GM12878 (cell line): Measurements from ENCODE around the gene VCX3B. TPM values are rescaled to one million over a fixed set of nuclear protein-coding genes. Genes with fewer than 3 reads are reported as not detected.

Experiments
- ATAC-seq: fragments of 200-7000 bp; cut with Tn5 transposase; 3 replicates; pipeline ENCODE4 v1.9.1; 2020; ENCODE audit warnings: mild to moderate bottlenecking, moderate library complexity
- BruUV-seq: library from RNA; stranded (reverse); fragments of 400-500 nt; replicated peaks from 2 replicates; lab custom pipeline; 2021; lab: Mats Ljungman, UMichigan
- CTCF ChIA-PET: fragments of 300-600 bp; sonication (Branson Sonifier 250); formaldehyde crosslinking; extraction: SDS; loops from one replicate; lab custom pipeline; 2021; ENCODE audit warnings: inconsistent platforms; lab: Yijun Ruan, JAX
- POLR2A ChIA-PET: fragments of 350-600 bp; formaldehyde crosslinking; extraction: SDS; loops from one replicate; lab custom pipeline; 2021; ENCODE audit warnings: inconsistent platforms; lab: Charles Lee
- RAD21 ChIA-PET: fragments of 300-600 bp; sonication (Branson Sonifier 250); formaldehyde crosslinking; loops from one replicate; lab custom pipeline; 2023; ENCODE audit warnings: antibody characterized with exemption; ENCODE audit not compliant: unreplicated experiment; lab: Charles Lee
- SMC1A ChIA-PET: fragments of 300-600 bp; sonication (Branson Sonifier 250); formaldehyde crosslinking; loops from one replicate; lab custom pipeline; 2023; ENCODE audit not compliant: unreplicated experiment, uncharacterized antibody; lab: Charles Lee
- DNase-seq: peaks from one replicate; pipeline ENCODE4 v3.0.0-alpha.2; 2011; ENCODE audit warnings: low read depth, low spot score
- FAIRE-seq: peaks from 3 replicates; lab custom pipeline; 2011; peaks lifted over from hg19 to GRCh38; lab: Jason Lieb, UNC
- H2AFZ ChIP-seq: 2 replicates; pipeline ENCODE4 v1.6.0; 2011; ENCODE audit warnings: low read depth, low read length, control low read depth; ENCODE audit not compliant: control insufficient read depth
- H3K27ac ChIP-seq: 2 replicates; pipeline ENCODE4 v1.5.1; 2011; ENCODE audit warnings: control low read depth; ENCODE audit not compliant: control insufficient read depth, insufficient read depth
- H3K27me3 ChIP-seq, 2 experiments: replicated peaks in 1 of 2; 2 replicates each; pipeline versions ENCODE4 v1.6.0 to v1.6.1; 2011; ENCODE audit warnings: low read length in 1 of 2; ENCODE audit not compliant: control insufficient read depth in 2 of 2, insufficient read depth in 2 of 2
- H3K36me3 ChIP-seq, 2 experiments: 2 replicates each; pipeline ENCODE4 v1.5.1; 2011; ENCODE audit warnings: low read length in 1 of 2; ENCODE audit not compliant: control insufficient read depth in 2 of 2, insufficient read depth in 2 of 2
- H3K4me1 ChIP-seq: 2 replicates; pipeline ENCODE4 v1.6.1; 2011; ENCODE audit warnings: mild to moderate bottlenecking, low read length, moderate library complexity, mixed read lengths; ENCODE audit not compliant: control insufficient read depth, insufficient read depth
- H3K4me2 ChIP-seq: 2 replicates; pipeline ENCODE4 v1.6.0; 2011; ENCODE audit warnings: control low read depth; ENCODE audit not compliant: control insufficient read depth, insufficient read depth
- H3K4me3 ChIP-seq: fragments of 200-600 bp; sonication (generic); 2 replicates; pipeline ENCODE4 v1.5.1; 2016
- H3K79me2 ChIP-seq: 2 replicates; pipeline ENCODE4 v1.6.0; 2011; ENCODE audit warnings: low read length; ENCODE audit not compliant: control insufficient read depth, insufficient read depth
- H3K9ac ChIP-seq: 2 replicates; pipeline ENCODE4 v1.8.0; 2011; ENCODE audit warnings: low read length, control low read depth, mixed read lengths; ENCODE audit not compliant: control insufficient read depth, insufficient read depth
- H3K9me3 ChIP-seq: replicated peaks from 3 replicates; pipeline ENCODE4 v1.5.1; 2011; ENCODE audit warnings: mild to moderate bottlenecking, low read length; ENCODE audit not compliant: control insufficient read depth, insufficient read depth
- H4K20me1 ChIP-seq: 2 replicates; pipeline ENCODE4 v1.6.0; 2011; ENCODE audit not compliant: control insufficient read depth, insufficient read depth
- BCL11A ChIP-seq: IDR thresholded peaks from 2 replicates; pipeline ENCODE4 v1.6.1; 2011; ENCODE audit warnings: low read depth, low read length
- EED ChIP-seq: sonication (generic); IDR thresholded peaks from 2 replicates; pipeline ENCODE4 v1.6.1; 2016; ENCODE audit warnings: antibody characterized with exemption, low read depth
- JUNB ChIP-seq: IDR thresholded peaks from 2 replicates; pipeline ENCODE4 v1.6.1; 2016; ENCODE audit warnings: antibody characterized with exemption, mild to moderate bottlenecking
- KDM1A ChIP-seq: fragments of 200-600 bp; sonication (generic); IDR thresholded peaks from 2 replicates; pipeline ENCODE4 v1.6.1; 2016; ENCODE audit warnings: borderline replicate concordance
- SMC3 ChIP-seq: IDR thresholded peaks from 2 replicates; pipeline ENCODE4 v1.6.1; 2011; ENCODE audit warnings: low read length, improper control_type of control experiment, borderline replicate concordance
- SUZ12 ChIP-seq: fragments of 200-600 bp; sonication (generic); IDR thresholded peaks from one replicate; pipeline ENCODE4 v1.6.1; 2018; ENCODE audit warnings: antibody characterized with exemption, mild to moderate bottlenecking; ENCODE audit not compliant: unreplicated experiment
- TCF7 ChIP-seq: IDR thresholded peaks from 2 replicates; pipeline ENCODE4 v1.6.1; 2014; ENCODE audit warnings: antibody characterized with exemption, borderline replicate concordance
- ZNF384 ChIP-seq: IDR thresholded peaks from 2 replicates; pipeline ENCODE4 v1.6.1; 2012; ENCODE audit warnings: low read depth, mild to moderate bottlenecking, low read length, improper control_type of control experiment, borderline replicate concordance
- WGBS: methylation state at CpG from one replicate; pipeline ENCODE4 v1.1.6; 2016; ENCODE audit warnings: low lambda C conversion rate; ENCODE audit not compliant: insufficient replicate concordance, insufficient coverage; ENCODE audit errors: missing lambda C conversion rate; 5-methylcytosine and 5-hydroxymethylcytosine counted together
- in situ Hi-C: fragments of 300-500 bp; cut with MboI; formaldehyde crosslinking; loops from 9 replicates; pipeline ENCODE4 v1.14.3; 2018; ENCODE audit warnings: mixed read lengths
- intact Hi-C: fragments of 100-400 bp; cut with micrococcal nuclease; formaldehyde crosslinking; loops from one replicate; pipeline ENCODE4 v1.14.2; 2022; ENCODE audit not compliant: unreplicated experiment
- polyA plus RNA-seq, 11 experiments: library from polyadenylated mRNA; depleted of rRNA in 4 of 11; unstranded in 6 of 11; stranded (reverse) in 5 of 11; fragments of >200 nt; fragmentation: Nextera tagmentation in 4 of 11; fragmentation: Illumina TruSeq in 1 of 11; extraction: Ambion mirVana in 4 of 11; extraction: Trizol in 1 of 11; gene quantifications; 1 replicate in 1 of 11; 2 replicates in 10 of 11; pipeline versions ENCODE4 v1.2.1 to v1.2.3, GENCODE V29; 2011 to 2016; ENCODE audit warnings: inconsistent platforms in 2 of 11, missing spikeins in 2 of 11, low read depth in 1 of 11
- total RNA-seq, 4 experiments: library from RNA; depleted of rRNA in 3 of 4; stranded (reverse); fragments of >200 nt in 3 of 4; fragmentation: Illumina TruSeq in 1 of 4; extraction: Trizol in 1 of 4; gene quantifications; 2 replicates each; pipeline versions ENCODE4 v1.2.1 to v1.2.3, GENCODE V29; 2013 to 2021
- TF ChIP-seq, protein P1 (sequence below): fragments of 450-650 bp; IDR thresholded peaks from 2 replicates; pipeline ENCODE4 v1.6.1; 2017; ENCODE audit warnings: borderline replicate concordance
- TF ChIP-seq, protein P2 (sequence below): fragments of 450-650 bp; IDR thresholded peaks from 2 replicates; pipeline ENCODE4 v1.6.1; 2017; ENCODE audit warnings: mild to moderate bottlenecking, moderate library complexity
- TF ChIP-seq, protein P3 (sequence below): fragments of 450-650 bp; IDR thresholded peaks from 2 replicates; pipeline ENCODE4 v1.6.1; 2017; ENCODE audit warnings: low read depth, mild to moderate bottlenecking, moderate library complexity
- TF ChIP-seq, protein P4 (sequence below): IDR thresholded peaks from 2 replicates; pipeline ENCODE4 v1.6.1; 2011; ENCODE audit warnings: borderline replicate concordance, low read depth, mild to moderate bottlenecking, moderate library complexity, mixed read lengths, low read length; ENCODE audit not compliant: insufficient read depth; ENCODE audit errors: extremely low read length
- TF ChIP-seq, protein P5 (sequence below): fragments of 450-650 bp; IDR thresholded peaks from 2 replicates; pipeline ENCODE4 v1.6.1; 2018; ENCODE audit warnings: borderline replicate concordance, mild to moderate bottlenecking; ENCODE audit not compliant: partially characterized antibody

VCX3B gene
- total and polyA plus RNA-seq, 10 of the 15 experiments (the other 5 are each of a cell fraction or from before 2014, with no cell fraction given), result 0.06 to 0.11 TPM; not detected in 8

DNA sequence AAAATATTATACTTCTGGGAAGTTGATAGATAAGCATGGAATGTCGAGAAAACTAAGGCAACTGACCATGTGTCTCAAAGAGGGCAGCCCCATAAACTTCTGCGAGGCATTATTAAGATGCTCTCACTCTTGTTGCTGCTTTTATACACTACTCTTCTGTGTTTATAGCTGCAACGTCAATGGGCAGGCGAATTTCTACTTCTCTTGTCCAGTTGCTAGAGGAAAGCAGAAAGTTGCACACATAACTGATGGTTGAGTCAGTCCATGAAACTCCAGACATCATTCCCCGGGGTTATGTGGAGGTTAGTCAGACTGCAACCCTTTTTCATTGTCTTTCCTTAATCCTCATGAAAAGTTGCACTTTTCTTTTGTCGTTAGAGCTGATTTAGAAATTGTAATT lies 39.8 kb downstream of the VCX3B start:
- no peaks in the 10 kb centered on the region for H3K27me3 ChIP-seq

More for the DNA sequence above, 39.8 kb downstream of the VCX3B start:
- Histone ChIP-seq H3K27ac (no peak overlapping the region), H3K36me3 (no peaks in the 10 kb centered on the region), H2AFZ (no peak overlapping the region), H4K20me1 (no peaks in the 10 kb centered on the region), H3K79me2 (no peaks in the 10 kb centered on the region), H3K4me2 (no peak overlapping the region), H3K9ac (no peak overlapping the region), H3K9me3 (no peaks in the 10 kb centered on the region), H3K4me1 (no peaks in the 10 kb centered on the region), H3K4me3 (no peak overlapping the region)
- ATAC-seq (no peak), DNase-seq (no peak), FAIRE-seq (no peak)
- BruUV-seq, result no TSS peak
- ChIA-PET CTCF (no interaction called here), POLR2A (no interaction called here), RAD21 (no interaction called here), SMC1A (no interaction called here)
- intact Hi-C loops, result no loop called here
- TF ChIP-seq SMC3, result no peak
- TF ChIP-seq BCL11A, result no peak
- TF ChIP-seq, protein P1, sequence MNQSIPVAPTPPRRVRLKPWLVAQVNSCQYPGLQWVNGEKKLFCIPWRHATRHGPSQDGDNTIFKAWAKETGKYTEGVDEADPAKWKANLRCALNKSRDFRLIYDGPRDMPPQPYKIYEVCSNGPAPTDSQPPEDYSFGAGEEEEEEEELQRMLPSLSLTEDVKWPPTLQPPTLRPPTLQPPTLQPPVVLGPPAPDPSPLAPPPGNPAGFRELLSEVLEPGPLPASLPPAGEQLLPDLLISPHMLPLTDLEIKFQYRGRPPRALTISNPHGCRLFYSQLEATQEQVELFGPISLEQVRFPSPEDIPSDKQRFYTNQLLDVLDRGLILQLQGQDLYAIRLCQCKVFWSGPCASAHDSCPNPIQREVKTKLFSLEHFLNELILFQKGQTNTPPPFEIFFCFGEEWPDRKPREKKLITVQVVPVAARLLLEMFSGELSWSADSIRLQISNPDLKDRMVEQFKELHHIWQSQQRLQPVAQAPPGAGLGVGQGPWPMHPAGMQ, result no peak
- TF ChIP-seq SUZ12, result no peak
- TF ChIP-seq, protein P2, sequence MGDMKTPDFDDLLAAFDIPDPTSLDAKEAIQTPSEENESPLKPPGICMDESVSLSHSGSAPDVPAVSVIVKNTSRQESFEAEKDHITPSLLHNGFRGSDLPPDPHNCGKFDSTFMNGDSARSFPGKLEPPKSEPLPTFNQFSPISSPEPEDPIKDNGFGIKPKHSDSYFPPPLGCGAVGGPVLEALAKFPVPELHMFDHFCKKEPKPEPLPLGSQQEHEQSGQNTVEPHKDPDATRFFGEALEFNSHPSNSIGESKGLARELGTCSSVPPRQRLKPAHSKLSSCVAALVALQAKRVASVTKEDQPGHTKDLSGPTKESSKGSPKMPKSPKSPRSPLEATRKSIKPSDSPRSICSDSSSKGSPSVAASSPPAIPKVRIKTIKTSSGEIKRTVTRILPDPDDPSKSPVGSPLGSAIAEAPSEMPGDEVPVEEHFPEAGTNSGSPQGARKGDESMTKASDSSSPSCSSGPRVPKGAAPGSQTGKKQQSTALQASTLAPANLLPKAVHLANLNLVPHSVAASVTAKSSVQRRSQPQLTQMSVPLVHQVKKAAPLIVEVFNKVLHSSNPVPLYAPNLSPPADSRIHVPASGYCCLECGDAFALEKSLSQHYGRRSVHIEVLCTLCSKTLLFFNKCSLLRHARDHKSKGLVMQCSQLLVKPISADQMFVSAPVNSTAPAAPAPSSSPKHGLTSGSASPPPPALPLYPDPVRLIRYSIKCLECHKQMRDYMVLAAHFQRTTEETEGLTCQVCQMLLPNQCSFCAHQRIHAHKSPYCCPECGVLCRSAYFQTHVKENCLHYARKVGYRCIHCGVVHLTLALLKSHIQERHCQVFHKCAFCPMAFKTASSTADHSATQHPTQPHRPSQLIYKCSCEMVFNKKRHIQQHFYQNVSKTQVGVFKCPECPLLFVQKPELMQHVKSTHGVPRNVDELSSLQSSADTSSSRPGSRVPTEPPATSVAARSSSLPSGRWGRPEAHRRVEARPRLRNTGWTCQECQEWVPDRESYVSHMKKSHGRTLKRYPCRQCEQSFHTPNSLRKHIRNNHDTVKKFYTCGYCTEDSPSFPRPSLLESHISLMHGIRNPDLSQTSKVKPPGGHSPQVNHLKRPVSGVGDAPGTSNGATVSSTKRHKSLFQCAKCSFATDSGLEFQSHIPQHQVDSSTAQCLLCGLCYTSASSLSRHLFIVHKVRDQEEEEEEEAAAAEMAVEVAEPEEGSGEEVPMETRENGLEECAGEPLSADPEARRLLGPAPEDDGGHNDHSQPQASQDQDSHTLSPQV, result no peak
- TF ChIP-seq, protein P3, sequence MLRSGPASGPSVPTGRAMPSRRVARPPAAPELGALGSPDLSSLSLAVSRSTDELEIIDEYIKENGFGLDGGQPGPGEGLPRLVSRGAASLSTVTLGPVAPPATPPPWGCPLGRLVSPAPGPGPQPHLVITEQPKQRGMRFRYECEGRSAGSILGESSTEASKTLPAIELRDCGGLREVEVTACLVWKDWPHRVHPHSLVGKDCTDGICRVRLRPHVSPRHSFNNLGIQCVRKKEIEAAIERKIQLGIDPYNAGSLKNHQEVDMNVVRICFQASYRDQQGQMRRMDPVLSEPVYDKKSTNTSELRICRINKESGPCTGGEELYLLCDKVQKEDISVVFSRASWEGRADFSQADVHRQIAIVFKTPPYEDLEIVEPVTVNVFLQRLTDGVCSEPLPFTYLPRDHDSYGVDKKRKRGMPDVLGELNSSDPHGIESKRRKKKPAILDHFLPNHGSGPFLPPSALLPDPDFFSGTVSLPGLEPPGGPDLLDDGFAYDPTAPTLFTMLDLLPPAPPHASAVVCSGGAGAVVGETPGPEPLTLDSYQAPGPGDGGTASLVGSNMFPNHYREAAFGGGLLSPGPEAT, result no peak
- TF ChIP-seq TCF7, result no peak
- TF ChIP-seq, protein P4, sequence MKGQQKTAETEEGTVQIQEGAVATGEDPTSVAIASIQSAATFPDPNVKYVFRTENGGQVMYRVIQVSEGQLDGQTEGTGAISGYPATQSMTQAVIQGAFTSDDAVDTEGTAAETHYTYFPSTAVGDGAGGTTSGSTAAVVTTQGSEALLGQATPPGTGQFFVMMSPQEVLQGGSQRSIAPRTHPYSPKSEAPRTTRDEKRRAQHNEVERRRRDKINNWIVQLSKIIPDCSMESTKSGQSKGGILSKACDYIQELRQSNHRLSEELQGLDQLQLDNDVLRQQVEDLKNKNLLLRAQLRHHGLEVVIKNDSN, result no peak
- TF ChIP-seq, protein P5, sequence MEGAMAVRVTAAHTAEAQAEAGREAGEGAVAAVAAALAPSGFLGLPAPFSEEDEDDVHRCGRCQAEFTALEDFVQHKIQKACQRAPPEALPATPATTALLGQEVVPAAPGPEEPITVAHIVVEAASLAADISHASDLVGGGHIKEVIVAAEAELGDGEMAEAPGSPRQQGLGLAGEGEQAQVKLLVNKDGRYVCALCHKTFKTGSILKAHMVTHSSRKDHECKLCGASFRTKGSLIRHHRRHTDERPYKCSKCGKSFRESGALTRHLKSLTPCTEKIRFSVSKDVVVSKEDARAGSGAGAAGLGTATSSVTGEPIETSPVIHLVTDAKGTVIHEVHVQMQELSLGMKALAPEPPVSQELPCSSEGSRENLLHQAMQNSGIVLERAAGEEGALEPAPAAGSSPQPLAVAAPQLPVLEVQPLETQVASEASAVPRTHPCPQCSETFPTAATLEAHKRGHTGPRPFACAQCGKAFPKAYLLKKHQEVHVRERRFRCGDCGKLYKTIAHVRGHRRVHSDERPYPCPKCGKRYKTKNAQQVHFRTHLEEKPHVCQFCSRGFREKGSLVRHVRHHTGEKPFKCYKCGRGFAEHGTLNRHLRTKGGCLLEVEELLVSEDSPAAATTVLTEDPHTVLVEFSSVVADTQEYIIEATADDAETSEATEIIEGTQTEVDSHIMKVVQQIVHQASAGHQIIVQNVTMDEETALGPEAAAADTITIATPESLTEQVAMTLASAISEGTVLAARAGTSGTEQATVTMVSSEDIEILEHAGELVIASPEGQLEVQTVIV, result no peak
- TF ChIP-seq JUNB, result no peak
- TF ChIP-seq KDM1A, result no peak
- no peak for TF ChIP-seq EED
- no peak for TF ChIP-seq ZNF384
- in situ Hi-C loops, result no loop called here
- WGBS, result 10% methylated on average over 6 of the region's 6 CpGs
